ENCODE data around the gene ZNF80.

The ZNF80 gene

GRCh38 chr3:114205541-114205940 is 31.8 kb downstream of the ZNF80 start:
- ATAC-seq (ENCODE audit: insufficient read depth, low read depth) = no peak
- H3K9me3 ChIP-seq (ENCODE audit: insufficient read depth, low read length, severe bottlenecking) = no peaks in the 10 kb centered on the region
- no peaks in the 10 kb centered on the region for H3K79me2 ChIP-seq (ENCODE audit: insufficient read depth, low read length)
- no peaks in the 10 kb centered on the region for H4K20me1 ChIP-seq (ENCODE audit: insufficient read depth, low read length)
- peaks cover 17% of the 10 kb centered on the region for H3K27me3 ChIP-seq (ENCODE audit: insufficient read depth, low read length, poor library complexity)
- no peaks in the 10 kb centered on the region for H3K4me1 ChIP-seq (ENCODE audit: insufficient read depth, low read length)
- TF ChIP-seq EZH2 (IDR thresholded peaks at IDR 0.05; ENCODE audit: borderline replicate concordance, low read depth, low read length, severe bottlenecking) = no peak
- DNase-seq = no peak
- H3K4me2 ChIP-seq (ENCODE audit: insufficient read depth, low read length) = no peak overlapping the region
- no peak overlapping the region for H3K9ac ChIP-seq (ENCODE audit: low read depth, low read length)
- H3K27ac ChIP-seq (ENCODE audit: low read length) = no peak overlapping the region
- H3K4me3 ChIP-seq (ENCODE audit: low read depth in 1 of 2, low read length in 2 of 2) = no peak overlapping the region
- H2AFZ ChIP-seq (ENCODE audit: low read depth, low read length) = no peak overlapping the region
- no peaks in the 10 kb centered on the region for H3K36me3 ChIP-seq (ENCODE audit: insufficient read depth, low read length)

GRCh38 chr3:114194750-114195149 is 42.6 kb downstream of the ZNF80 start:
- no peak overlapping the region for H3K27ac ChIP-seq (ENCODE audit: low read length)
- no peaks in the 10 kb centered on the region for H3K9me3 ChIP-seq (ENCODE audit: insufficient read depth, low read length, severe bottlenecking)
- TF ChIP-seq, protein P1, sequence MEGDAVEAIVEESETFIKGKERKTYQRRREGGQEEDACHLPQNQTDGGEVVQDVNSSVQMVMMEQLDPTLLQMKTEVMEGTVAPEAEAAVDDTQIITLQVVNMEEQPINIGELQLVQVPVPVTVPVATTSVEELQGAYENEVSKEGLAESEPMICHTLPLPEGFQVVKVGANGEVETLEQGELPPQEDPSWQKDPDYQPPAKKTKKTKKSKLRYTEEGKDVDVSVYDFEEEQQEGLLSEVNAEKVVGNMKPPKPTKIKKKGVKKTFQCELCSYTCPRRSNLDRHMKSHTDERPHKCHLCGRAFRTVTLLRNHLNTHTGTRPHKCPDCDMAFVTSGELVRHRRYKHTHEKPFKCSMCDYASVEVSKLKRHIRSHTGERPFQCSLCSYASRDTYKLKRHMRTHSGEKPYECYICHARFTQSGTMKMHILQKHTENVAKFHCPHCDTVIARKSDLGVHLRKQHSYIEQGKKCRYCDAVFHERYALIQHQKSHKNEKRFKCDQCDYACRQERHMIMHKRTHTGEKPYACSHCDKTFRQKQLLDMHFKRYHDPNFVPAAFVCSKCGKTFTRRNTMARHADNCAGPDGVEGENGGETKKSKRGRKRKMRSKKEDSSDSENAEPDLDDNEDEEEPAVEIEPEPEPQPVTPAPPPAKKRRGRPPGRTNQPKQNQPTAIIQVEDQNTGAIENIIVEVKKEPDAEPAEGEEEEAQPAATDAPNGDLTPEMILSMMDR (IDR thresholded peaks at IDR 0.05; ENCODE audit: borderline replicate concordance, extremely low read depth, low read length, poor library complexity, severe bottlenecking) = no peak
- no peak for TF ChIP-seq EZH2 (IDR thresholded peaks at IDR 0.05; ENCODE audit: borderline replicate concordance, low read depth, low read length, severe bottlenecking)
- no peaks in the 10 kb centered on the region for H3K36me3 ChIP-seq (ENCODE audit: insufficient read depth, low read length)
- no peaks in the 10 kb centered on the region for H3K4me1 ChIP-seq (ENCODE audit: insufficient read depth, low read length)
- no peak overlapping the region for H3K9ac ChIP-seq (ENCODE audit: low read depth, low read length)
- H3K4me3 ChIP-seq (ENCODE audit: low read depth in 1 of 2, low read length in 2 of 2) = no peak overlapping the region
- ATAC-seq (ENCODE audit: insufficient read depth, low read depth) (no peak), DNase-seq (no peak)
- no peak overlapping the region for H3K4me2 ChIP-seq (ENCODE audit: insufficient read depth, low read length)
- no peaks in the 10 kb centered on the region for H3K27me3 ChIP-seq (ENCODE audit: insufficient read depth, low read length, poor library complexity)
- no peak overlapping the region for H2AFZ ChIP-seq (ENCODE audit: low read depth, low read length)
- no peaks in the 10 kb centered on the region for H4K20me1 ChIP-seq (ENCODE audit: insufficient read depth, low read length)
- no peaks in the 10 kb centered on the region for H3K79me2 ChIP-seq (ENCODE audit: insufficient read depth, low read length)

- Histone ChIP-seq H2AFZ (ENCODE audit: low read depth, low read length) (no peak overlapping the region), H3K27ac (ENCODE audit: low read length) (no peak overlapping the region), H3K4me1 (ENCODE audit: insufficient read depth, low read length) (no peaks in the 10 kb centered on the region), H3K4me3 (ENCODE audit: low read depth in 1 of 2, low read length in 2 of 2) (no peak overlapping the region), H3K79me2 (ENCODE audit: insufficient read depth, low read length) (no peaks in the 10 kb centered on the region), H3K9me3 (ENCODE audit: insufficient read depth, low read length, severe bottlenecking) (no peaks in the 10 kb centered on the region), H3K36me3 (ENCODE audit: insufficient read depth, low read length) (no peaks in the 10 kb centered on the region), H3K4me2 (ENCODE audit: insufficient read depth, low read length) (no peak overlapping the region), H3K27me3 (ENCODE audit: insufficient read depth, low read length, poor library complexity) (no peaks in the 10 kb centered on the region), H4K20me1 (ENCODE audit: insufficient read depth, low read length) (no peaks in the 10 kb centered on the region), H3K9ac (ENCODE audit: low read depth, low read length) (no peak overlapping the region)
- TF ChIP-seq, protein P1 (IDR thresholded peaks at IDR 0.05; ENCODE audit: borderline replicate concordance, extremely low read depth, low read length, poor library complexity, severe bottlenecking) = no peak
- no peak for TF ChIP-seq EZH2 (IDR thresholded peaks at IDR 0.05; ENCODE audit: borderline replicate concordance, low read depth, low read length, severe bottlenecking)
- no peak for DNase-seq
- no peak for ATAC-seq (ENCODE audit: insufficient read depth, low read depth)
Observed at GRCh38 chr3:114192136-114192535, 45.2 kb downstream of the ZNF80 start.

- H3K4me2 ChIP-seq (ENCODE audit: insufficient read depth, low read length) = no peak overlapping the region
- DNase-seq (no peak), ATAC-seq (ENCODE audit: insufficient read depth, low read depth) (no peak)
- H3K4me3 ChIP-seq (ENCODE audit: low read depth in 1 of 2, low read length in 2 of 2) = no peak overlapping the region
- H3K27me3 ChIP-seq (ENCODE audit: insufficient read depth, low read length, poor library complexity) = no peaks in the 10 kb centered on the region
- no peaks in the 10 kb centered on the region for H3K4me1 ChIP-seq (ENCODE audit: insufficient read depth, low read length)
- H3K36me3 ChIP-seq (ENCODE audit: insufficient read depth, low read length) = no peaks in the 10 kb centered on the region
- no peak overlapping the region for H3K27ac ChIP-seq (ENCODE audit: low read length)
- no peak overlapping the region for H3K9ac ChIP-seq (ENCODE audit: low read depth, low read length)
- no peaks in the 10 kb centered on the region for H4K20me1 ChIP-seq (ENCODE audit: insufficient read depth, low read length)
- TF ChIP-seq, protein P1 (IDR thresholded peaks at IDR 0.05; ENCODE audit: borderline replicate concordance, extremely low read depth, low read length, poor library complexity, severe bottlenecking) = no peak
- TF ChIP-seq EZH2 (IDR thresholded peaks at IDR 0.05; ENCODE audit: borderline replicate concordance, low read depth, low read length, severe bottlenecking) = no peak
- peaks cover 2% of the 10 kb centered on the region for H3K9me3 ChIP-seq (ENCODE audit: insufficient read depth, low read length, severe bottlenecking)
- H3K79me2 ChIP-seq (ENCODE audit: insufficient read depth, low read length) = no peaks in the 10 kb centered on the region
- no peak overlapping the region for H2AFZ ChIP-seq (ENCODE audit: low read depth, low read length)
Observed at GRCh38 chr3:114186501-114186900, 50.9 kb downstream of the ZNF80 start.

Data from DND-41 (cell line).